Activated CD4-positive, alpha-beta memory T cell treated with anti-CD3 and anti-CD28 coated beads for 36 hours (primary cell): ENCODE measurements around the gene NPIPA2. TPM values are rescaled to one million over a fixed set of nuclear protein-coding genes. Genes with fewer than 3 reads are reported as not detected.
"Not testable (repeated sequence)": the region's sequence is repeated elsewhere in the genome, so short reads cannot be mapped to it uniquely, and the experiment has no call there.

Source experiments
- CTCF ChIA-PET: fragments of 350-600 bp; sonication (Branson Sonifier 250); formaldehyde crosslinking; loops from one replicate; lab custom pipeline; 2021; ENCODE audit warnings: antibody characterized with exemption, inconsistent platforms; lab: Charles Lee
- POLR2A ChIA-PET: fragments of 350-600 bp; sonication (Branson Sonifier 250); formaldehyde crosslinking; loops from one replicate; lab custom pipeline; 2021; ENCODE audit warnings: antibody characterized with exemption; lab: Charles Lee
- DNase-seq: peaks from one replicate; pipeline ENCODE4 v3.0.0-alpha.2; 2020
- H3K27ac Mint-ChIP-seq: one replicate; pipeline ENCODE4 v1.8.0; 2021; ENCODE audit warnings: mixed read lengths
- H3K27me3 Mint-ChIP-seq: one replicate; pipeline ENCODE4 v1.8.0; 2021; ENCODE audit warnings: mixed read lengths
- H3K36me3 Mint-ChIP-seq: one replicate; pipeline ENCODE4 v1.8.0; 2021; ENCODE audit warnings: mixed read lengths
- H3K4me1 Mint-ChIP-seq: one replicate; pipeline ENCODE4 v1.8.0; 2021; ENCODE audit warnings: low read depth, mixed read lengths
- H3K4me3 Mint-ChIP-seq: one replicate; pipeline ENCODE4 v1.8.0; 2021; ENCODE audit warnings: mild to moderate bottlenecking, mixed read lengths
- H3K9me3 Mint-ChIP-seq: one replicate; pipeline ENCODE4 v1.8.0; 2021; ENCODE audit warnings: mixed read lengths
- intact Hi-C: fragments of 100-400 bp; cut with micrococcal nuclease; formaldehyde crosslinking; loops from one replicate; pipeline ENCODE4 v1.15.1; 2023
- total RNA-seq, 2 experiments: library from RNA; stranded (reverse); gene quantifications; one replicate each; pipeline ENCODE4 v1.2.3, GENCODE V29; 2021

The NPIPA2 gene
- total RNA-seq, 2 experiments from 2014 or later, result 4.7 to 4.8 TPM

GRCh38 chr16:14786180-14786579, 43.8 kb downstream of the NPIPA2 start:
- CTCF ChIA-PET, POLR2A ChIA-PET, H3K4me3 Mint-ChIP-seq, H3K9me3 Mint-ChIP-seq, intact Hi-C loops, DNase-seq, H3K27me3 Mint-ChIP-seq, H3K27ac Mint-ChIP-seq, H3K36me3 Mint-ChIP-seq, H3K4me1 Mint-ChIP-seq: not testable (repeated sequence)

GRCh38 chr16:14789577-14789976, 47.2 kb downstream of the NPIPA2 start:
- H3K27ac Mint-ChIP-seq, H3K36me3 Mint-ChIP-seq, H3K4me1 Mint-ChIP-seq, H3K27me3 Mint-ChIP-seq, POLR2A ChIA-PET, H3K9me3 Mint-ChIP-seq, CTCF ChIA-PET, H3K4me3 Mint-ChIP-seq, DNase-seq, intact Hi-C loops: not testable (repeated sequence)

GRCh38 chr16:14790320-14790956, 48.1 kb downstream of the NPIPA2 start:
- H3K9me3 Mint-ChIP-seq, H3K27ac Mint-ChIP-seq, H3K4me1 Mint-ChIP-seq, POLR2A ChIA-PET, DNase-seq, H3K4me3 Mint-ChIP-seq, CTCF ChIA-PET, H3K36me3 Mint-ChIP-seq, intact Hi-C loops, H3K27me3 Mint-ChIP-seq: not testable (repeated sequence)

GRCh38 chr16:14792914-14793313, 50.6 kb downstream of the NPIPA2 start:
- H3K36me3 Mint-ChIP-seq, H3K4me3 Mint-ChIP-seq, H3K27ac Mint-ChIP-seq, H3K9me3 Mint-ChIP-seq, CTCF ChIA-PET, H3K27me3 Mint-ChIP-seq, intact Hi-C loops, DNase-seq, H3K4me1 Mint-ChIP-seq, POLR2A ChIA-PET: not testable (repeated sequence)

GRCh38 chr16:14797558-14797957, 55.2 kb downstream of the NPIPA2 start:
- CTCF ChIA-PET, H3K27me3 Mint-ChIP-seq, H3K27ac Mint-ChIP-seq, H3K4me3 Mint-ChIP-seq, intact Hi-C loops, H3K4me1 Mint-ChIP-seq, H3K9me3 Mint-ChIP-seq, DNase-seq, POLR2A ChIA-PET, H3K36me3 Mint-ChIP-seq: not testable (repeated sequence)

- intact Hi-C loops, CTCF ChIA-PET, H3K27ac Mint-ChIP-seq, DNase-seq, POLR2A ChIA-PET, H3K9me3 Mint-ChIP-seq, H3K27me3 Mint-ChIP-seq, H3K36me3 Mint-ChIP-seq, H3K4me1 Mint-ChIP-seq, H3K4me3 Mint-ChIP-seq: not testable (repeated sequence)
Observed at GRCh38 chr16:14803577-14803976, 61.2 kb downstream of the NPIPA2 start.

- CTCF ChIA-PET, H3K4me1 Mint-ChIP-seq, H3K36me3 Mint-ChIP-seq, intact Hi-C loops, H3K9me3 Mint-ChIP-seq, H3K27ac Mint-ChIP-seq, H3K27me3 Mint-ChIP-seq, DNase-seq, H3K4me3 Mint-ChIP-seq, POLR2A ChIA-PET: not testable (repeated sequence)
Observed at GRCh38 chr16:14807184-14807678, 64.9 kb downstream of the NPIPA2 start.

GRCh38 chr16:14813890-14814289, 71.6 kb downstream of the NPIPA2 start:
- POLR2A ChIA-PET, H3K4me3 Mint-ChIP-seq, DNase-seq, H3K4me1 Mint-ChIP-seq, CTCF ChIA-PET, H3K27me3 Mint-ChIP-seq, H3K36me3 Mint-ChIP-seq, intact Hi-C loops, H3K9me3 Mint-ChIP-seq, H3K27ac Mint-ChIP-seq: not testable (repeated sequence)

Other genes with a start within 250 kb of the NPIPA2 start
- gene PARN, start 112.3 kb upstream of the NPIPA2 start, total RNA-seq, result 10 to 100 TPM; 43.4 to 44.2 TPM
- gene BFAR, start 109.6 kb upstream of the NPIPA2 start, total RNA-seq, result 10 to 100 TPM; 46.5 to 51.4 TPM
- gene PLA2G10, start 48.2 kb upstream of the NPIPA2 start, total RNA-seq, result not detected
- 1 to 10 TPM; 2.1 to 2.2 TPM for gene NPIPA3, start 39.1 kb upstream of the NPIPA2 start, total RNA-seq
- 10 to 100 TPM; 42.1 to 43.4 TPM for gene NOMO1, start 91.2 kb downstream of the NPIPA2 start, total RNA-seq
- 10 to 100 TPM; 68.4 to 76.8 TPM for gene NPIPA1, start 194.9 kb downstream of the NPIPA2 start, total RNA-seq
- 10 to 100 TPM; 53.7 to 55.6 TPM for gene PDXDC1, start 232.5 kb downstream of the NPIPA2 start, total RNA-seq